Measurements from ENCODE around the gene DYRK2.

DNA sequence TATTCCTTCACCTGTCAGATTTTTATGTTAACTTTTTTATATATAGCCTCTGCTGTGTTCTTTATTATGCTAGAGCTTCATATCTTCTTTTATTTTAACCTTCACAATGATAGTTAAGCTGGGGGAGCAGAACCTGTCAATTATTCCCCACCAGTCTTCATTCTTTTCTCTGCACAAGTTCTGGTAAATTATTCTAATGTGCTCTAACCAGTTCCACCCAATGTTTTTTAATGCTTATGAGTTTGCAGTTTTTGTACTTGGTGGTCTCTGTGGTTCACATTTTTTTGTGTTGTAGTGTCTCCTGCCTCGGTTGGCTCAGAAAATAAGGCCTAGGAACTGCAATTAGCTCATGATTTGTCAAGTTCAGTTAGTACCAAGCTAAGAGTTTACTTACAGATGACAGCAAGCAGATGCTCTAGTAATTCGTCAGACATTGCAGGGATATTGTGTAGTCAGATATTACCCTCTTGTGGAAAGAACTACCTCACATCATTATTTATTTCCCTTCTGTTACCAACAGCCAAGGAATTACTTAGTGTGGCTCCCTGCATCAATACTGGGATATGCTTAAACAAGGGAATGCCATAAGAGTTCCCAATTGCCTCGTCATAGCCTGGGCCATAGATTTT is 14.5 kb downstream of the DYRK2 start:
- TF ChIP-seq, protein P1, sequence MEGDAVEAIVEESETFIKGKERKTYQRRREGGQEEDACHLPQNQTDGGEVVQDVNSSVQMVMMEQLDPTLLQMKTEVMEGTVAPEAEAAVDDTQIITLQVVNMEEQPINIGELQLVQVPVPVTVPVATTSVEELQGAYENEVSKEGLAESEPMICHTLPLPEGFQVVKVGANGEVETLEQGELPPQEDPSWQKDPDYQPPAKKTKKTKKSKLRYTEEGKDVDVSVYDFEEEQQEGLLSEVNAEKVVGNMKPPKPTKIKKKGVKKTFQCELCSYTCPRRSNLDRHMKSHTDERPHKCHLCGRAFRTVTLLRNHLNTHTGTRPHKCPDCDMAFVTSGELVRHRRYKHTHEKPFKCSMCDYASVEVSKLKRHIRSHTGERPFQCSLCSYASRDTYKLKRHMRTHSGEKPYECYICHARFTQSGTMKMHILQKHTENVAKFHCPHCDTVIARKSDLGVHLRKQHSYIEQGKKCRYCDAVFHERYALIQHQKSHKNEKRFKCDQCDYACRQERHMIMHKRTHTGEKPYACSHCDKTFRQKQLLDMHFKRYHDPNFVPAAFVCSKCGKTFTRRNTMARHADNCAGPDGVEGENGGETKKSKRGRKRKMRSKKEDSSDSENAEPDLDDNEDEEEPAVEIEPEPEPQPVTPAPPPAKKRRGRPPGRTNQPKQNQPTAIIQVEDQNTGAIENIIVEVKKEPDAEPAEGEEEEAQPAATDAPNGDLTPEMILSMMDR (conservative IDR thresholded peaks at IDR 0.05; ENCODE audit: low read depth in 2 of 2), result no peak
- TF ChIP-seq JUNB (IDR thresholded peaks at IDR 0.05; ENCODE audit: unreplicated experiment), result no peak
- TF ChIP-seq EZH2phosphoT487 (IDR thresholded peaks at IDR 0.05; ENCODE audit: unreplicated experiment), result no peak
- TF ChIP-seq EZH2 (IDR thresholded peaks at IDR 0.05; ENCODE audit: low read depth, unreplicated experiment), result no peak
- TF ChIP-seq, protein P2, sequence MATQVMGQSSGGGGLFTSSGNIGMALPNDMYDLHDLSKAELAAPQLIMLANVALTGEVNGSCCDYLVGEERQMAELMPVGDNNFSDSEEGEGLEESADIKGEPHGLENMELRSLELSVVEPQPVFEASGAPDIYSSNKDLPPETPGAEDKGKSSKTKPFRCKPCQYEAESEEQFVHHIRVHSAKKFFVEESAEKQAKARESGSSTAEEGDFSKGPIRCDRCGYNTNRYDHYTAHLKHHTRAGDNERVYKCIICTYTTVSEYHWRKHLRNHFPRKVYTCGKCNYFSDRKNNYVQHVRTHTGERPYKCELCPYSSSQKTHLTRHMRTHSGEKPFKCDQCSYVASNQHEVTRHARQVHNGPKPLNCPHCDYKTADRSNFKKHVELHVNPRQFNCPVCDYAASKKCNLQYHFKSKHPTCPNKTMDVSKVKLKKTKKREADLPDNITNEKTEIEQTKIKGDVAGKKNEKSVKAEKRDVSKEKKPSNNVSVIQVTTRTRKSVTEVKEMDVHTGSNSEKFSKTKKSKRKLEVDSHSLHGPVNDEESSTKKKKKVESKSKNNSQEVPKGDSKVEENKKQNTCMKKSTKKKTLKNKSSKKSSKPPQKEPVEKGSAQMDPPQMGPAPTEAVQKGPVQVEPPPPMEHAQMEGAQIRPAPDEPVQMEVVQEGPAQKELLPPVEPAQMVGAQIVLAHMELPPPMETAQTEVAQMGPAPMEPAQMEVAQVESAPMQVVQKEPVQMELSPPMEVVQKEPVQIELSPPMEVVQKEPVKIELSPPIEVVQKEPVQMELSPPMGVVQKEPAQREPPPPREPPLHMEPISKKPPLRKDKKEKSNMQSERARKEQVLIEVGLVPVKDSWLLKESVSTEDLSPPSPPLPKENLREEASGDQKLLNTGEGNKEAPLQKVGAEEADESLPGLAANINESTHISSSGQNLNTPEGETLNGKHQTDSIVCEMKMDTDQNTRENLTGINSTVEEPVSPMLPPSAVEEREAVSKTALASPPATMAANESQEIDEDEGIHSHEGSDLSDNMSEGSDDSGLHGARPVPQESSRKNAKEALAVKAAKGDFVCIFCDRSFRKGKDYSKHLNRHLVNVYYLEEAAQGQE (IDR thresholded peaks at IDR 0.05; ENCODE audit: unreplicated experiment), result no peak
- no peak for TF ChIP-seq ZNF114 (CRISPR knock-in tag; IDR thresholded peaks at IDR 0.05)
- no peak for TF ChIP-seq CREB1 (CRISPR knock-in tag; IDR thresholded peaks at IDR 0.05; ENCODE audit: low read depth)
- no peak for TF ChIP-seq STAT1 (IDR thresholded peaks at IDR 0.05; ENCODE audit: unreplicated experiment)
- no peak for TF ChIP-seq POLR2AphosphoS5 (IDR thresholded peaks at IDR 0.05; ENCODE audit: low read depth)
- no peak for TF ChIP-seq ZNF331 (CRISPR knock-in tag; IDR thresholded peaks at IDR 0.05; ENCODE audit: low read depth)
- TF ChIP-seq NANOG (IDR thresholded peaks at IDR 0.05; ENCODE audit: borderline replicate concordance), result no peak
- no peak for TF ChIP-seq ETS1 (IDR thresholded peaks at IDR 0.05)

All from GM23338 (cell line).